Kidney epithelial cell (primary cell): ENCODE measurements around the gene RIF1. TPM values are rescaled to one million over a fixed set of nuclear protein-coding genes. Genes with fewer than 3 reads are reported as not detected.

Experiments
- DNase-seq: peaks from one replicate; pipeline ENCODE4 v3.0.0-alpha.2; 2010; ENCODE audit warnings: low read depth
- H3K27me3 ChIP-seq: 2 replicates; pipeline ENCODE4 v1.6.0; 2011; ENCODE audit warnings: low read length; ENCODE audit not compliant: control insufficient read depth, insufficient read depth
- H3K36me3 ChIP-seq: 2 replicates; pipeline ENCODE4 v1.5.1; 2011; ENCODE audit warnings: low read length; ENCODE audit not compliant: control insufficient read depth, insufficient read depth
- H3K4me3 ChIP-seq: 2 replicates; pipeline ENCODE4 v1.5.1; 2011; ENCODE audit warnings: low read depth, mild to moderate bottlenecking, control low read depth, low read length
- total RNA-seq: library from RNA; depleted of rRNA; stranded (reverse); fragments of >200 nt; gene quantifications from 2 replicates; pipeline ENCODE4 v1.2.3, GENCODE V29; 2015
- TF ChIP-seq, protein P1 (sequence below): IDR thresholded peaks from 2 replicates; pipeline ENCODE4 v1.5.1; 2011; ENCODE audit warnings: mild to moderate bottlenecking, moderate library complexity, low read length, control low read depth, inconsistent platforms; ENCODE audit not compliant: insufficient read depth, poor library complexity, severe bottlenecking

Gene RIF1
- total RNA-seq, 1 donor from 2014 or later = 26.6 TPM

DNA sequence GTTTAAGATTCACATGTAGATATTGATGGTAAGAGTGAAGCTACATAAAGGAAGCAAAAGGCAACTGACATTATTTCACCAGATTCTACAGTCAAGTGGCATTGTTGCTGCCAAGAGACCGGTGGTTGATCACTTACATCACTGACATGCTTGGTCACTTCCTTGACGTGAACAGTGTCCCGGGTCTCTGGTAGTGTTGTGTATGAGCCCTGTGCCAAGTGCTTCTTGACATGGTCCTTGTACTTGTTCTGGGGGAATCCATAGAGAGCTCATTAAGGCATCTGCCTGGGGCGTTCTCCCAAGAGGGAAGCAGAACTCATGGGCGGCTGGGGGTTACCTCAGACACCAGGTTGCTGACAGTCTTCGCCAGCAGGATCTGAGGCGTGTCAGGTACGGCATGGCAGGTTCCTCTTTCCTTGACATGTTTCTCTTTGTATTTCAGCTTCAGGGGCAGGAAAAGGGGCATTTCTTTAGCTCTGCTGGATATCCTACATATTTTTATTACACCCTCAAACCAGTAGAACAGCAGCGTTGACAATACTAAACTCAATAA lies 116.2 kb downstream of the RIF1 start:
- Histone ChIP-seq H3K36me3 (no peaks in the 10 kb centered on the region), H3K4me3 (no peak overlapping the region), H3K27me3 (no peaks in the 10 kb centered on the region)
- no peak for DNase-seq
- TF ChIP-seq, protein P1, sequence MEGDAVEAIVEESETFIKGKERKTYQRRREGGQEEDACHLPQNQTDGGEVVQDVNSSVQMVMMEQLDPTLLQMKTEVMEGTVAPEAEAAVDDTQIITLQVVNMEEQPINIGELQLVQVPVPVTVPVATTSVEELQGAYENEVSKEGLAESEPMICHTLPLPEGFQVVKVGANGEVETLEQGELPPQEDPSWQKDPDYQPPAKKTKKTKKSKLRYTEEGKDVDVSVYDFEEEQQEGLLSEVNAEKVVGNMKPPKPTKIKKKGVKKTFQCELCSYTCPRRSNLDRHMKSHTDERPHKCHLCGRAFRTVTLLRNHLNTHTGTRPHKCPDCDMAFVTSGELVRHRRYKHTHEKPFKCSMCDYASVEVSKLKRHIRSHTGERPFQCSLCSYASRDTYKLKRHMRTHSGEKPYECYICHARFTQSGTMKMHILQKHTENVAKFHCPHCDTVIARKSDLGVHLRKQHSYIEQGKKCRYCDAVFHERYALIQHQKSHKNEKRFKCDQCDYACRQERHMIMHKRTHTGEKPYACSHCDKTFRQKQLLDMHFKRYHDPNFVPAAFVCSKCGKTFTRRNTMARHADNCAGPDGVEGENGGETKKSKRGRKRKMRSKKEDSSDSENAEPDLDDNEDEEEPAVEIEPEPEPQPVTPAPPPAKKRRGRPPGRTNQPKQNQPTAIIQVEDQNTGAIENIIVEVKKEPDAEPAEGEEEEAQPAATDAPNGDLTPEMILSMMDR = no peak

DNA sequence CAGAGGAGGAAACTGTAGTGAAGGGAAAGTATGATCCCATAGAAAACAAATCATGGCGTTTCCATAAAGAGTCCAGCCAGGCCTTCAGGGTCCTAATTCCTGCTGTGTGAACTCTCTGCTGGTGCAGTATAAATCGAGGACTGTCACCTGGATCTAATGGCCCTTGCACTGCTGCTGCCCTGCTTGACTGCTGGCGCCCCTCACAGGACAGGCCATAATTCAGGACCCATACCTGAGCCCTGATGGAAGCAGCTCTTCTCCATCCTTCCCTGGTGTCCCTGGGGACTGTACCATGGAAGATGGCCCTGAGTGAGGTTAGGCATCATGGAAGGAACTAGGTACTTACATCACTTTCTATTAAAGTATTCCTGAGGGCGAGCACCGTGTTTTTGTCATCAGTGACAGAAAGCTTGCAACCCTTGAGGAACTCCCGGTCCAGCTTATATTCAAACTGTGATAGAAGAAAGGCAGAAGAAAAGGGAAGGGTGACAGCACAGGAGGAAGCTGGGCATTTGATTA lies 116.9 kb downstream of the RIF1 start:
- no peak overlapping the region for H3K4me3 ChIP-seq
- no peaks in the 10 kb centered on the region for H3K36me3 ChIP-seq
- TF ChIP-seq, protein P1 = no peak
- DNase-seq = no peak
- no peaks in the 10 kb centered on the region for H3K27me3 ChIP-seq

Other genes starting within 250 kb of the RIF1 start
- gene RBM43, start 148.0 kb upstream of the RIF1 start, total RNA-seq = 1.3 and 2.2 TPM in 2 replicates
- gene NMI, start 120.2 kb upstream of the RIF1 start, total RNA-seq = 18.4 and 22.7 TPM in 2 replicates
- 0.96 and 2.3 TPM in 2 replicates for gene TNFAIP6, start 52.3 kb upstream of the RIF1 start, total RNA-seq